HG03460 (cell line): ENCODE data around the gene TMEM154.

Experiments
- ATAC-seq: cut with Tn5 transposase; IDR thresholded peaks from one replicate; pipeline ENCODE4 v1.9.1; 2021; ENCODE audit not compliant: unreplicated experiment

The TMEM154 gene

DNA sequence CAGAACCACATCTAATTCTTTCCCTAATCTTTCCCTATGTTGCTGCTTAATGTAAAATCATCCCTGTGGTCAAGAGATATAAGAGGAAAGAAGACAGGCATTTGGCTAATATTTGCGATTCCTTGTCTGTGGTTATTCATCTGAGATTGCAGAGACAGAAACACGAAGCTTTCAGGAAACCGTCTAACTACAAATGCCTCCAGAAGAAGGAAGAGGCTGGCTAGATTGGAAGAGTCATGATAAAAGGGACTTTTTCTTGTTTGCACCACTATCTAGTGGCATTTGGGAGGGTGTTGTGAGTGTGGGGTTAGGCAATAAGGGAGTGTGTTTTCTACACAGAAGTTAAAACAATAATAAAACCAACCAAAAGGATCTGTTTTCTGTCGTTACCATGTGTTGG, 43.9 kb downstream of the TMEM154 start:
- no peak for ATAC-seq

- no peak for ATAC-seq
Measured at GRCh38 chr4:152634110-152634760, 45.6 kb downstream of the TMEM154 start.

GRCh38 chr4:152633118-152633517, 46.7 kb downstream of the TMEM154 start:
- ATAC-seq: no peak

DNA sequence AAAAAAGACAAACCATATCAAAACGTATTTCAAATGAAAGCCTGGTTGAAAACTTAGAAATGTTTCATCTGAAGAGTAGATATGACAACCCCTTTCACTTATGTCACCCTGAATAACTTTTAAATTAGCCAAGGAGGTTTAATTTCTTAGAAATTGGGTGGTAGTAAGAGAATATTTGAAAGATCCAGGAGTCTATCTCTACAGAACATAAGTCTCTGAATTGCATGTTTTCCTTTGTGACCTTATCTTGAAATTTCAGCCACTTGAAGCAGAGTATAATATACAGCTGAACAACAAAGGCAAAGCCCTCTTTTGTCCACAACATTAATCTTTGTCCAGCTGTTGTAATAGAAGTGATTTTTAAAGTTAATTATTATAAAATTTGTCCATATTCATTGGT, 49.5 kb downstream of the TMEM154 start:
- no peak for ATAC-seq

- ATAC-seq: no peak
Measured at GRCh38 chr4:152629908-152630307, 49.9 kb downstream of the TMEM154 start.

- no peak for ATAC-seq
Measured at GRCh38 chr4:152628128-152628527, 51.7 kb downstream of the TMEM154 start.

GRCh38 chr4:152626790-152627189, 53.0 kb downstream of the TMEM154 start:
- ATAC-seq: no peak

DNA sequence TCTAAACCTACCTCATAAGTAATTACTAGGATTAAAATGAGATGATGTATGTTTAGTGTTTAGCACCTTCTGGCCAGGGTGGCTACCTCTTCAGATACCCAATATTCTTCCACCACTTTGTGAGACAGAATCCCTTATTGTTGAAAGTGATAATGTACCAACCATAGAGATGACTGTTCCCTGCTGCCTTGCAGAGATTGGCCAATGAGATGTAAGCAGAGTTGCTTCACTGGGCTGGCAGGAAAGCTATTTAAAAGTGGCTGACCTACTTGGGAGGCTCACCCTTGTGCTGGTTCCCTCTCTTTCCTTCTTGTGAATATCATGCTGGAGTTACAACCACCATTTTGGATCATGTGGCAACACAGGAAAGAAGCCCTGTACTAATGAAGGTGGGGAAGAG, 58.9 kb downstream of the TMEM154 start:
- ATAC-seq: no peak

DNA sequence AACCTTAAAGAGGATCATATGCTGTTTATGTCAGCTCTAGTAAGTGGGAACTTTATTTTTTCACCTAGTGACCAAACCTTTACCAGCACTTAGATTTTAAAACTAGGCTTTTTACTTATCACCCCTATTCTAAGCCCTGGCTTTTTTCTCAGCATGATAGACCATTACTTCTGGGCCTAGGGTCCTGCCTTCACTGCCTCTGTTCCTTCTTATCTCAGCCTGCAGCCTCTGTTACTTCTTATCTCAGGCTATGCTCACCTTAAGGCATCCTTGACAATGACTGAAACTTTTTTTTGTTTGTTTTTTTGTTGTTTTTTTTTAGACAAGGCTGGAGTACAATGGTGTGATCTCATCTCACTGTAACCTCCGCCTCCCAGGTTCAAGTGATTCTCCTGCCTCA, 59.6 kb downstream of the TMEM154 start:
- no peak for ATAC-seq

GRCh38 chr4:152619556-152619955, 60.2 kb downstream of the TMEM154 start:
- no peak for ATAC-seq

DNA sequence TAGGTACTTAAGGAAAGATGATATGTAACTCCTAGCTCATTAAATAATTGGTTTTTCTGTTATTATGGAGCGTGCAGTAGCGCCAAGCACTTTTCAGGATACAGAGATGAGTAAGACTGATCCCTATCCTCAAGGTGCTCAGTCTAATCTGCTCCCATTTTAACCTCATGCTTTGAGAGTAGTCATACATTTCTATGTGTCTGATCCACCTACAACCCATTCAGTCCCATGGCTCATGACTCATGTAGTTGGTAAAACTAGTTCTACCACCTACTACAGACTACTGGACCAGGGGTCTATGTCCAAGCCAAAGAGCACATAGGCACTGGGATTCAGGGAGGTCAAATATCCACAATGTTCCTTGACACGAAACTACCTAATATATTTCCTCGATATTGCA, 60.8 kb downstream of the TMEM154 start:
- ATAC-seq: no peak

DNA sequence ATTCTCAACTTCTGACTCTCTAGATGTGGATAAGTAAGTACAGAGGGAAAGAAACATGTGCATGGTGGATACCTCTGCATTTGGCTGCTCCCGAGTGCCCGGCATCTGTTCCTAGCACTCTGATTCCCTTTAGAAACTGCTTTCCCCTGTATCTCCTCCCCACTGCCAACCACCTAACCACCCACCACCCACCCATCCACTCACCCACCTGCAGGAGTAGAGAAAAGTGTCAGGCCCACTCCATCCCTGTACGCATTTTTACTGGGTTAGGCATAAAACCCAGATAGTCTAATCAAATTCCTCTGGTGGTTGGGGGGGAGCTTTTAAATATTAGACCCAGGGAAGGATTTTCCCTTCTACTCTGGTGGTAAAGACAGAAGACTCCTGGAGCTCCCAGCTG, 63.0 kb downstream of the TMEM154 start:
- ATAC-seq: no peak

DNA sequence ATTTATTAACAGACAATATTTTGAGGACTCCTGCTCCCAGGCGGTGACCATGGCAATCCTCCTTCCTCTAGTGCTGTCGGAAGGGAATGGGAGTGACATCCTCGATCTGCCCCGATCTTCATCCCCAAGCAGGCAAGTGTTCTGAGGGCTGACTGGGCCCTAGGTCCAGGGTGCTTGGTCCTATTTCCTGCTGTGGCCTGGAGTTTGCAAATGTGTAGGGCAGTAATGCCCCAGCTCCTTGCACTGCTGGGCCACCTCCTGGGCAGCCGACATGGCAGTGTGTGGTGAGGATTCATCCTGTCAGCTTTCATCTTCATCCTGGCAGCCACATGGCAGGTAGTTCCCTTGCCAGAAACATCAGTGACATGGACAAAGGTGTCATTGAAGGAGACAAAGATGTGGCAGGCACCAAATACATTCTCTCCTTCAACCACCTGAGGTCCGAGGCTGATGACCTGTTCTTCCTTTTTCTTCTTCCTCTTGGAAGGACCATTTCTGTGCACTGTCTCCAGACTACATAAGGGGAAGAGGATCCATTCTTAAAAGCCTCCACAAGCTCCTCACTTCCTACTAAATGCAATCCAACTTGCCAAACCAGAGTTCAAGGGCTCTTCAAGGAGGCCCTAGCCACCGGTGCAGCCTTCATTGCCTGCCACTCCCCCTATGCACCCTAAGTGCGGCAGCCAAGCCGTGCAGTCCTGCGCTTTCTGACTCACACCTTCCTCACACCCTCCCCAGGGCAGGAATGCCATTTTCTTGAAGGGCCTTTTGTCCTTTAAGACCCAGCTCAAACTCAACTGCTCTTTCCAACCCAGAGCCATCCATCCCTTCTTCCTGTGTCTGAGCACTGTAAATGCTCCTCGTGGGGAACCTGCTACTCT, 65.7 kb downstream of the TMEM154 start:
- ATAC-seq: no peak

- no peak for ATAC-seq
Measured at GRCh38 chr4:152613351-152613750, 66.4 kb downstream of the TMEM154 start.

- no peak for ATAC-seq
Measured at GRCh38 chr4:152610131-152610530, 69.7 kb downstream of the TMEM154 start.

DNA sequence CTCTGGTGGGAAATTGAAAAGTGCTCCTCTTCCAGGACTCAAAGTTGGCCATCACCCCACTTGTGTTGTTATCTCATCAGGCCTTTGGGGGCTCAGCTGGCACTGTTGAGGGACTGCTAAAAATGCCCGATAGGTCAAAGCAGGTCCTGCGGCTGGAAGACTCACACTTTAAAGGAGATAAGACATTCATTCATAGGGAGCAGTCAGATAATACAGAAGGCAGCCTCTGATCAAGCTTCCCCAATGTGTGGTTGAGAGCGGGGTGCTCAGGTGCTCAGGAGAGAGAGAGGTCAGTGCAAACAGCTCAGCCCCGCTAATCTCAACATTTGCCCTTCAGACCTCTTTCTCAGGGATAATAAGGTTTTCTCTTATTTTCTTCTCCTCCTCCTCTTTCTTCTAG, 70.3 kb downstream of the TMEM154 start:
- ATAC-seq: no peak

GRCh38 chr4:152607178-152607577, 72.6 kb downstream of the TMEM154 start:
- ATAC-seq: no peak

DNA sequence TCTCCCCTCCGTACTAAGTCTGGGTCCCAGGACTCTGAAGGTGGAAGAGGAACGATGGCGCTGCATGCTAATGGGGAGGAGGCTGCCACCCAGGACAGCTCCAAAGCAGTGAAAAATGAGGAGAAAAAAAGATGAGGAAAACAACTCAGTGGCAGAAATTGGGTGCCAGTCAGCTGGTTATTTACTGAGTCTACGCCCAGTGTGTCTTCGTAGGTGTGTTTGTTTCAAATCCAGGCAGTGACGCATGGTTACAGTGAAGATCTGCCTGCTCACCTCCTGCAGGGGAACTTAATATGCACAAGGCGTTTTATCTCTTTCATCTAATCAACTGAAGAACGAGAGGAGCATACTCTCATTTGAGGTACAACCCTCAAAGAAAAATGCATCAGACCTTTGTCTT, 73.0 kb downstream of the TMEM154 start:
- no peak for ATAC-seq

DNA sequence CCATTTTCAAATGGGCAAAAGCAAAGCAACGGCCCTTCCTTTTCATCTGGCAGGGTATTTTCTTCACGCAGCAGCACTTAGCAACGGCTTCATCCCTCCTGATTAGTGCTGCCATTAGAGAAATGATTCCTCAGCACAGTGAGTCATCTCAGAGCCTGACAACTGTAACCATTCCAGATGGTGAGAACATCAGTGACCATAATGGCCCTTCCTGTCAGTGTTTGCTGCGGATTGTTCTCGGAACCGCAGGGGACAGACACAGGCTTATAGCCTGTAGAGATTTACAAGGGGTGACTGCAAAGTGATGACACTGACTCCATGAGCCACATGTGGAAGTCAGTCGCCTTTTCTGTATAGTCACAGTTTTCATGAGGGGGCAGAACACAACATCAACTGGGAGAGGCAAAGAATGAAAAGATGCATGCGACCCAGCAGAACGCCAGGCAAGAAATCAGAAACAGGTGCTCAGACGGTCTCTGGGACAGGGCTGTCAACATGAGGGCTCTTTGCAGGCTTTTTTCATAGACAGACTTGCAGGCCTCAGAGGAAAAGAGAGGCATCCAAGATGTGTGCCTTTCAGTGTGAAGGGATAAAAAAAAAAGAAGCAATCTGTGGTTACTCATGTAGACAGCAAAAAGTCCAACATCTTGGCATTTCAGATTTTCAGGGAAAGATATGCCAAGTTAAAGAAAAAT, 74.0 kb downstream of the TMEM154 start:
- ATAC-seq: no peak

GRCh38 chr4:152605031-152605430, 74.8 kb downstream of the TMEM154 start:
- no peak for ATAC-seq

DNA sequence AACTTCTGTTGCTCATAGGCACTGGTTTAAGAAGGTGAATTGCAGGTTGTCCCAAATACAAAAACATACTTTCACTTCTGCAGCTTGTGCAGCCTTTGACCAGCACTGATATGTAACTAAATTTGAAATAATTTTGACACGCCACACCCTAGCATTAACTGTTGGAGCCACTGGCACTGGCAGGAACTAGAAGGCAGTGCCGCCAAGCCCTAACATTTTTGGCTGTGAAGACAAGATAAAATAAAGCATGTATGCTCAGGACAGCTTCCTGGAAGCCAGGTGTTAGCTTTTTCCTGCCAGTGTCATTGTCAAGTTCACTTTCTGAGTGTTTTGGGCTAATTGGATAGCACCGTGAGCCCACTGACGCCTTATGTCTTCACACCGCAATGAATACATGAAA, 78.6 kb downstream of the TMEM154 start:
- no peak for ATAC-seq

GRCh38 chr4:152599636-152600035, 80.2 kb downstream of the TMEM154 start:
- ATAC-seq: no peak
